RWPE2 (cell line): ENCODE data around the gene NLRC5.

Experiments used
- ATAC-seq: fragments of 200-7000 bp; cut with Tn5 transposase; 3 replicates; pipeline ENCODE4 v1.9.1; 2021; ENCODE audit warnings: low read depth
- DNase-seq: peaks from one replicate; pipeline ENCODE4 v3.0.0-alpha.2; 2020; ENCODE audit warnings: low spot score
- H3K27ac ChIP-seq: fragments of 450-650 bp; 2 replicates; pipeline ENCODE4 v1.5.1; 2017; ENCODE audit warnings: mild to moderate bottlenecking; ENCODE audit not compliant: poor library complexity, severe bottlenecking
- H3K27me3 ChIP-seq: fragments of 250-450 bp; sonication (Bioruptor Pico); 2 replicates; pipeline ENCODE4 v1.5.1; 2021; ENCODE audit warnings: mild to moderate bottlenecking, moderate library complexity; ENCODE audit not compliant: insufficient read depth, poor library complexity, severe bottlenecking
- H3K36me3 ChIP-seq: fragments of 250-450 bp; sonication (Bioruptor Pico); 2 replicates; pipeline ENCODE4 v1.5.1; 2020; ENCODE audit warnings: low read depth, mild to moderate bottlenecking, moderate library complexity
- H3K4me1 ChIP-seq: fragments of 250-450 bp; sonication (Bioruptor Pico); 2 replicates; pipeline ENCODE4 v1.5.1; 2021; ENCODE audit warnings: mild to moderate bottlenecking, moderate library complexity; ENCODE audit not compliant: insufficient read depth, poor library complexity, severe bottlenecking
- H3K4me3 ChIP-seq: fragments of 250-450 bp; sonication (Bioruptor Pico); 2 replicates; pipeline ENCODE4 v1.5.1; 2021; ENCODE audit warnings: mild to moderate bottlenecking, moderate library complexity; ENCODE audit not compliant: severe bottlenecking
- H3K9me3 ChIP-seq: fragments of 250-450 bp; sonication (Bioruptor Pico); 2 replicates; pipeline ENCODE4 v1.5.1; 2021; ENCODE audit warnings: mild to moderate bottlenecking, moderate library complexity; ENCODE audit not compliant: severe bottlenecking
- TF ChIP-seq, protein P1 (sequence below): fragments of 450-650 bp; IDR thresholded peaks from one replicate; pipeline ENCODE4 v1.5.1; 2017; ENCODE audit warnings: mild to moderate bottlenecking, moderate library complexity; ENCODE audit not compliant: poor library complexity, severe bottlenecking

The NLRC5 gene

DNA sequence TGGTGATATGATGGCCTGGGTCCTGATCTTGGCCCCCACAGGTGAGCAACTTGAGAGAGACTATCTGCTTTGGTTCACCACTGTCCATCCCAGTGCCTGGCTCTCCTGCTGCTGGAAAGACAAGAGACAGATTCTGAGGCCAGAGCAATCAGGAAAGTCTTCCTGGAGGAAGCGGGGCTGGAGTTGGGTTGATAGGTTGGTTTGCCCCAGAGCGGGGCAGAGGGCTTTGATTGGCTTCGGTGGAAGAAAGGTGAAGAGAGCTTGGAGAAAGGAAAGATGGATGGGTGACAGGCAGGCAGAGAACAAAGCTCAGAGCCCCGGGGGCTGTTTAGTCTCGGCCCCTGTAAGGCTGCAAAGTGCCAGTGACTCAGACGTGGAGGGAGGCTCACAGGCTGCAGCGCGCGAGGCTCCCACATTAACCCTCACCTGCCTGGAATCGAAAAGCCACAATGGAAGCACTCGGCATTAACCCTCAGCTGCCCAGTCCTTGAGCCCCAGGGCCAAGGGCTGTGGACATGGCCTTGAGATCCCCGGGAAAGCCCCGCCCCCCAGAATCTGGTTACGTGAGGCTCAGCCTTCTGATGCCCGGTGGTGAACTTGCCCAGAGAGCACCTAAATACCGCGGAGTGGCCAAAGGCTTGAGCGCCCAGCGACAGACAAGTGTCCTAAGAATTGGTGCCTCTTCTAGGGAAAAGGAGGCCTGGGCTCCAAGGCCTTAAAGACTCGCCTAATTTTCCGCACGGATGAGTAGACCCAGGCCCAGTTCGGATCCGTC is 102.0 kb downstream of the NLRC5 start:
- no peak for DNase-seq
- H3K4me1 ChIP-seq, result no peaks in the 10 kb centered on the region
- no peaks in the 10 kb centered on the region for H3K36me3 ChIP-seq
- H3K9me3 ChIP-seq, result no peaks in the 10 kb centered on the region
- TF ChIP-seq, protein P1, sequence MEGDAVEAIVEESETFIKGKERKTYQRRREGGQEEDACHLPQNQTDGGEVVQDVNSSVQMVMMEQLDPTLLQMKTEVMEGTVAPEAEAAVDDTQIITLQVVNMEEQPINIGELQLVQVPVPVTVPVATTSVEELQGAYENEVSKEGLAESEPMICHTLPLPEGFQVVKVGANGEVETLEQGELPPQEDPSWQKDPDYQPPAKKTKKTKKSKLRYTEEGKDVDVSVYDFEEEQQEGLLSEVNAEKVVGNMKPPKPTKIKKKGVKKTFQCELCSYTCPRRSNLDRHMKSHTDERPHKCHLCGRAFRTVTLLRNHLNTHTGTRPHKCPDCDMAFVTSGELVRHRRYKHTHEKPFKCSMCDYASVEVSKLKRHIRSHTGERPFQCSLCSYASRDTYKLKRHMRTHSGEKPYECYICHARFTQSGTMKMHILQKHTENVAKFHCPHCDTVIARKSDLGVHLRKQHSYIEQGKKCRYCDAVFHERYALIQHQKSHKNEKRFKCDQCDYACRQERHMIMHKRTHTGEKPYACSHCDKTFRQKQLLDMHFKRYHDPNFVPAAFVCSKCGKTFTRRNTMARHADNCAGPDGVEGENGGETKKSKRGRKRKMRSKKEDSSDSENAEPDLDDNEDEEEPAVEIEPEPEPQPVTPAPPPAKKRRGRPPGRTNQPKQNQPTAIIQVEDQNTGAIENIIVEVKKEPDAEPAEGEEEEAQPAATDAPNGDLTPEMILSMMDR, result no peak
- peak overlapping the region; percentile 59 for H3K27ac ChIP-seq
- no peaks in the 10 kb centered on the region for H3K27me3 ChIP-seq
- H3K4me3 ChIP-seq, result peak overlapping the region; percentile 90
- ATAC-seq, result peak; percentile 72

GRCh38 chr16:57091975-57092785 is 102.8 kb downstream of the NLRC5 start, which contains the start of gene CPNE2:
CPNE2 (plus strand) TSS chr16:57092583; CDS start chr16:57110743, 18,160 bp downstream.
- no peaks in the 10 kb centered on the region for H3K4me1 ChIP-seq
- ATAC-seq, result peak; percentile 58
- H3K9me3 ChIP-seq, result no peaks in the 10 kb centered on the region
- peak within 1 kb of the TSS; percentile 59 for H3K27ac ChIP-seq
- peak within 1 kb of the TSS; percentile 90 for H3K4me3 ChIP-seq
- TF ChIP-seq, protein P1, result no peak
- DNase-seq, result no peak
- no peaks in the 10 kb centered on the region for H3K36me3 ChIP-seq
- no peaks in the 10 kb centered on the region for H3K27me3 ChIP-seq

GRCh38 chr16:57092786-57093411 is 103.5 kb downstream of the NLRC5 start:
- DNase-seq (no peak), ATAC-seq (peak; percentile 20)
- TF ChIP-seq, protein P1, result peak; percentile 94
- H3K4me3 ChIP-seq, result peak overlapping the region; percentile 90
- no peaks in the 10 kb centered on the region for H3K36me3 ChIP-seq
- H3K9me3 ChIP-seq, result no peaks in the 10 kb centered on the region
- H3K27ac ChIP-seq, result peak overlapping the region; percentile 59
- no peaks in the 10 kb centered on the region for H3K27me3 ChIP-seq
- no peaks in the 10 kb centered on the region for H3K4me1 ChIP-seq

DNA sequence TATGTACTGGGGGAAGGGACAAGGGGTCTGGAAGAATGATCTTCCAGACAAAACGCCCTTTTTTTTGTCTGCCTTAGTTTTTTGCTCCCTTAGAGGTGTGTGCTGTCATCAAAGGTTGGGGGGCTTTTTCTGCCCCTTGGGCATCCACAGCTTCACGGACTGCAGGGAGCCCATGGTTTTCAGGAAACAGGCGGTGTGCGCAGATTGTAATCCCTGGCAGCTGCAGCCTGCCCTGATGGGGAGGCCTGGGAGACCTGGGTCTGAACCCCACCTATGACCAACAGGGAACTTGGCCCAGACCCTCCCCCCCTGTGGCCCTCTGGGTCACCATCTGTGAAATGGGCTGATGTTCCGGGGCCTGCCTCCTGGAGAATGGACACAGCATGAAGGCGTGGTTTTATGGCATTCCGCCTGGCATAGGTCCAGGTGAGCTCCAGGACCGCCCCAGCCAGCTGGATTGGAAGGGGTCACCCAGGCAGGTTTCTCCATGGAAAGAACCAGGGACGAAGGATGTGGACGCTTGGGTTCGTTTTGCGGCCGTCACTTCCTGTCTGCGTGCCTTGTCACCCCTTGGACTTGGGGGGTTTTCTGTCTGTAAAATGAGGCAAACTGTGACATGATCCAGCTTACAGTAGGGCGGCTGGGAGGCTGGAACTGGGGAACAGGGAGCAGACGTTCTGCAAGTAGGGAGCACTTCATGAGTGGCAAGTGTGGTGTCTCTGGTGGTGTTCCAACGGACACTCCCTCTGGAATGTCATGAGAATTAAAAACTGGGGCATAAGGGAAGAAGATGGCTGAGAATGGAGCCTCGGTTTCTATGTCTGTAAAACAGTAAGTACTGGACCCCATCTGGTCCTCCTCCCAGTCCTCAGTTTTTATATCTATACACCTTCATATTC is 104.6 kb downstream of the NLRC5 start:
- peak overlapping the region; percentile 90 for H3K4me3 ChIP-seq
- H3K4me1 ChIP-seq, result no peaks in the 10 kb centered on the region
- DNase-seq, result no peak
- H3K36me3 ChIP-seq, result no peaks in the 10 kb centered on the region
- no peaks in the 10 kb centered on the region for H3K9me3 ChIP-seq
- no peak for ATAC-seq
- H3K27ac ChIP-seq, result no peak overlapping the region
- H3K27me3 ChIP-seq, result no peaks in the 10 kb centered on the region
- TF ChIP-seq, protein P1, result no peak
